ENCODE data around the gene INTS3.

Gene INTS3

GRCh38 chr1:153792631-153793041 lies 64.8 kb downstream of the INTS3 start:
- Mint-ChIP-seq H3K4me1 (peaks cover 61% of the 10 kb centered on the region), H3K36me3 (no peaks in the 10 kb centered on the region), H3K27ac (peak overlapping the region; percentile 87), H3K27me3 (no peaks in the 10 kb centered on the region), H3K9me3 (no peaks in the 10 kb centered on the region), H3K4me3 (no peak overlapping the region)
- no peak for ATAC-seq

GRCh38 chr1:153793261-153793972 lies 65.6 kb downstream of the INTS3 start:
- no peak overlapping the region for H3K4me3 Mint-ChIP-seq
- peaks cover 64% of the 10 kb centered on the region for H3K4me1 Mint-ChIP-seq
- H3K27me3 Mint-ChIP-seq, result no peaks in the 10 kb centered on the region
- ATAC-seq, result no peak
- no peaks in the 10 kb centered on the region for H3K36me3 Mint-ChIP-seq
- no peaks in the 10 kb centered on the region for H3K9me3 Mint-ChIP-seq
- H3K27ac Mint-ChIP-seq, result peak overlapping the region; percentile 87

- no peaks in the 10 kb centered on the region for H3K36me3 Mint-ChIP-seq
- H3K9me3 Mint-ChIP-seq, result no peaks in the 10 kb centered on the region
- no peak for ATAC-seq
- H3K27ac Mint-ChIP-seq, result peak overlapping the region; percentile 36
- peaks cover 65% of the 10 kb centered on the region for H3K4me1 Mint-ChIP-seq
- no peaks in the 10 kb centered on the region for H3K27me3 Mint-ChIP-seq
- H3K4me3 Mint-ChIP-seq, result no peak overlapping the region
Measured at GRCh38 chr1:153793973-153794615, 66.2 kb downstream of the INTS3 start.

GRCh38 chr1:153794624-153795329 lies 66.9 kb downstream of the INTS3 start:
- Mint-ChIP-seq H3K27ac (peak overlapping the region; percentile 36), H3K4me3 (no peak overlapping the region), H3K36me3 (no peaks in the 10 kb centered on the region), H3K9me3 (no peaks in the 10 kb centered on the region), H3K27me3 (no peaks in the 10 kb centered on the region), H3K4me1 (peaks cover 59% of the 10 kb centered on the region)
- no peak for ATAC-seq

GRCh38 chr1:153795330-153795837 lies 67.5 kb downstream of the INTS3 start:
- peak overlapping the region; percentile 36 for H3K27ac Mint-ChIP-seq
- H3K36me3 Mint-ChIP-seq, result no peaks in the 10 kb centered on the region
- peaks cover 58% of the 10 kb centered on the region for H3K4me1 Mint-ChIP-seq
- no peaks in the 10 kb centered on the region for H3K9me3 Mint-ChIP-seq
- ATAC-seq, result no peak
- H3K27me3 Mint-ChIP-seq, result no peaks in the 10 kb centered on the region
- H3K4me3 Mint-ChIP-seq, result no peak overlapping the region

- no peaks in the 10 kb centered on the region for H3K9me3 Mint-ChIP-seq
- H3K36me3 Mint-ChIP-seq, result no peaks in the 10 kb centered on the region
- H3K27ac Mint-ChIP-seq, result no peak overlapping the region
- H3K27me3 Mint-ChIP-seq, result no peaks in the 10 kb centered on the region
- H3K4me3 Mint-ChIP-seq, result no peak overlapping the region
- peaks cover 55% of the 10 kb centered on the region for H3K4me1 Mint-ChIP-seq
- ATAC-seq, result no peak
Measured at GRCh38 chr1:153795934-153796785, 68.3 kb downstream of the INTS3 start.

GRCh38 chr1:153796786-153797659 lies 69.2 kb downstream of the INTS3 start:
- Mint-ChIP-seq H3K9me3 (no peaks in the 10 kb centered on the region), H3K4me3 (no peak overlapping the region), H3K27me3 (no peaks in the 10 kb centered on the region), H3K27ac (peak overlapping the region; percentile 65), H3K4me1 (peaks cover 50% of the 10 kb centered on the region), H3K36me3 (no peaks in the 10 kb centered on the region)
- ATAC-seq, result peak; percentile 79

- Mint-ChIP-seq H3K4me3 (no peak overlapping the region), H3K4me1 (peaks cover 42% of the 10 kb centered on the region), H3K9me3 (no peaks in the 10 kb centered on the region), H3K36me3 (peaks cover 5% of the 10 kb centered on the region), H3K27ac (peak overlapping the region; percentile 65), H3K27me3 (no peaks in the 10 kb centered on the region)
- ATAC-seq, result no peak
Measured at GRCh38 chr1:153798468-153798780, 70.6 kb downstream of the INTS3 start.

- Mint-ChIP-seq H3K36me3 (peaks cover 10% of the 10 kb centered on the region), H3K27me3 (no peaks in the 10 kb centered on the region), H3K27ac (no peak overlapping the region), H3K9me3 (no peaks in the 10 kb centered on the region), H3K4me3 (no peak overlapping the region), H3K4me1 (peaks cover 48% of the 10 kb centered on the region)
- ATAC-seq, result no peak
Measured at GRCh38 chr1:153799016-153799415, 71.2 kb downstream of the INTS3 start.

GRCh38 chr1:153799566-153800465 lies 72.0 kb downstream of the INTS3 start:
- Mint-ChIP-seq H3K4me1 (peaks cover 55% of the 10 kb centered on the region), H3K36me3 (peaks cover 10% of the 10 kb centered on the region), H3K27ac (peak overlapping the region; percentile 68), H3K9me3 (no peaks in the 10 kb centered on the region), H3K27me3 (no peaks in the 10 kb centered on the region), H3K4me3 (no peak overlapping the region)
- ATAC-seq, result no peak

- no peaks in the 10 kb centered on the region for H3K9me3 Mint-ChIP-seq
- H3K4me3 Mint-ChIP-seq, result no peak overlapping the region
- H3K27me3 Mint-ChIP-seq, result no peaks in the 10 kb centered on the region
- peak overlapping the region; percentile 68 for H3K27ac Mint-ChIP-seq
- H3K36me3 Mint-ChIP-seq, result peaks cover 10% of the 10 kb centered on the region
- ATAC-seq, result no peak
- peaks cover 62% of the 10 kb centered on the region for H3K4me1 Mint-ChIP-seq
Measured at GRCh38 chr1:153800516-153800915, 72.7 kb downstream of the INTS3 start.

- Mint-ChIP-seq H3K27me3 (no peaks in the 10 kb centered on the region), H3K27ac (peak overlapping the region; percentile 68), H3K36me3 (peaks cover 10% of the 10 kb centered on the region), H3K4me3 (no peak overlapping the region), H3K9me3 (no peaks in the 10 kb centered on the region), H3K4me1 (peaks cover 68% of the 10 kb centered on the region)
- ATAC-seq, result no peak
Measured at GRCh38 chr1:153801028-153801625, 73.3 kb downstream of the INTS3 start.

Measured in stimulated activated memory B cell treated with anti-CD40 and anti-IgM and Interleukin-4, amounts not matched to agents 10 μg/mL and 1 μg/mL and 100 μg/mL, for 72 hours (primary cell).